SKM-1 (cell line): ENCODE results near the gene IFNL1.
"Not testable (repeated sequence)": the region's sequence is repeated elsewhere in the genome, so short reads cannot be mapped to it uniquely, and the experiment has no call there.

Source experiments
- DNase-seq: peaks from one replicate; lab custom pipeline; 2025; ENCODE audit not compliant: unreplicated experiment; lab: John Stamatoyannopoulos, UW

Gene IFNL1

GRCh38 chr19:39296055-39296645 lies at the start of gene IFNL1:
Gene IFNL1 (plus strand): TSS chr19:39296407. CDS start chr19:39296422, 15 bp downstream.
- DNase-seq, result no peak

GRCh38 chr19:39246951-39247669 lies 49.1 kb upstream of the IFNL1 start:
- no peak for DNase-seq

GRCh38 chr19:39247701-39248664 lies 48.2 kb upstream of the IFNL1 start:
- DNase-seq, result no peak

DNA sequence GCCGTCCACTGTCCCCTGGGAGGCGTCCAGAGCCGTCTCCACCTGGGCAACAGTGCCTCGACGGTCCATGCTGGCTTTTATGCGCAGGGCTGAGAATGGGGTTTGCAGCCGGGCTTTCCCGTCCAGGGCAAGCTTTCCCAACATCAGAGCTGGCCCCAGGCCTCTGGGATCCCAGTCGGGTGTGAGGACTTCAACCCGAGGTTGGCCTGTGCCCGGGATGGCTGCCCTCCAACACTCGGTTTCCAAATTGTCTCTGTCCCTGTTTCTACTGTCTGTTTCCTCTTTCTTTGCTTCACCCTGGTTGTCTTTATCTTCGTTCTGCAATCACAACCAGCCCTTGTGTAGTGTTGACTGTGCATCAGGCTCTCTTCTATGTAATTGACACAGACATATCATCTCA lies 47.4 kb upstream of the IFNL1 start, which contains the start of gene IFNL4:
TSS of gene IFNL4 (minus strand) at position 51 of the 400 bp plus-strand sequence.
- no peak for DNase-seq

DNA sequence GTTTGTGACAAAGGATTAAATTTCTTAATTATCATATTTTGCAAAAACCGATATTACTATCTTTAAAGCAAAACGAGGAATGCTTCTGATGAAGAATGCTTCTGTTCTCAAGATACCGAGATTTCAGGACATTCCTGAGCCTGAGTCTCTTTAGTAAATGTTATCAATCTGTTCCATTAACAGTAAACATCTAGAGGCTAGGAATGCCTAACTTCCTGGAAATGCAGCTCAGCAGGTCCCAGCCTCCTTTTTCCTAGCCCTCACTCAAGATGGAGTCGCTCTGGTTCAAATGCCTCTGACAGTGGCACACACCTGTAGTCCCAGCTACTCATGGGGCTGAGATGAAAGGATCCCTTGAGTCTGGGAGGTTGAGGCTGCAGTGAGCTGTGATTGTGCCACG lies 45.1 kb upstream of the IFNL1 start:
- DNase-seq, result no peak

- DNase-seq, result no peak
Observed at GRCh38 chr19:39251846-39252245, 44.4 kb upstream of the IFNL1 start.

DNA sequence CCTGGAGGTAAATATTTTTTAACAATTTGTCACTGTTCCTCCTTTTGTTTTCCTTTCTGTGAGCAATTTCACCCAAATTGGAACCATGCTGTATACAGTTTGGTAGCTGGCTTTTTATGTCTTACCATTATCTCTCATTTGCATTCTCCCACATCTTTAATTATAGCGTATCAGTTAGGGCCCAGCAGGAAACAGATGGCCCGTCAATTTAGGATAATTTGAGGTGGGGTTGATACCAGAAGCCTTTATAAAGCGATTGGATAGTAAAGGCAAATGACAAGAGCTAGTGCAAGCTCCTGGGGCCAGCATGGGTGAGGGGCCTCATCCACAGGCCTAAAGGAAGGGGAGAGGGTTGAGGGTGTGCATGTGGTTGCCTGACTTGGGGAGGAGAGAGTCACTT lies 43.7 kb upstream of the IFNL1 start:
- DNase-seq, result no peak

DNA sequence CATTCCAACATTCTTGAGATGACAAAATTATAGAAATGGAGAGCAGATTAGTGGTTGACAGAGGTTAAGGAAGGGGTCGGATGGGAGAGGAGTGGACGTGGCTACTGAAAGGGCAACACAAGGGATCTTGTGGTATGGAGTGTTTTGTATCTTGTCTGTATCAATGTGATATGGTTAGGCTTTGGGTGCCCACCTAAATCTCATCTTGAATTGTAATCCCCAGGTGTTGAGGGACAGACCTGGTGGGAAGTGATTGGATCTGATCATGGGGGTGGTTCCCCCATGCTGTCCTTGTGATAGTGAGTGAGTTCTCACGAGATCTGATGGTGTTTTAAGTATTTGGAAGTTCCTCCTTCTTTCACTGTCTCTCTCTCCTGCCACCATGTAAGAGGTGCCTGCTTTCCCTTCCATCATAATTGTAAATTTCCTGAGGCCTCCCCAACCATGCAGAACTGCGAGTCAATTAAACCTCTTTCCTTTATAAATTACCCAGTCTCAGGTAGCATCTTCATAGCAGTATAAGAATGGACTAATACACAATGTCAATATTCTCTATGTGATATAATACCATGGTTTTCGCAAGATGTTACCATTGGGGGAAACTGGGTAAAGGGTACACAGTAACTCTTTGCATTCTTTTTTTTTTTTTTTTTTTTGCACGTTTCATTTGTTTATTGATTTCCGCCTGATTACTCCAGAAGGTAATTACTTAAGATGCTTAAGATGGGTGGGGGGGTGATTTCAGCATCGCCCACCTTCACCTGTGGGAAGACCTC lies 42.6 kb upstream of the IFNL1 start:
- no peak for DNase-seq

- no peak for DNase-seq
Observed at GRCh38 chr19:39254531-39255345, 41.5 kb upstream of the IFNL1 start.

GRCh38 chr19:39257227-39257626 lies 39.0 kb upstream of the IFNL1 start:
- DNase-seq, result no peak

GRCh38 chr19:39261704-39262103 lies 34.5 kb upstream of the IFNL1 start:
- no peak for DNase-seq

- DNase-seq, result no peak
Observed at GRCh38 chr19:39262496-39262895, 33.7 kb upstream of the IFNL1 start.

DNA sequence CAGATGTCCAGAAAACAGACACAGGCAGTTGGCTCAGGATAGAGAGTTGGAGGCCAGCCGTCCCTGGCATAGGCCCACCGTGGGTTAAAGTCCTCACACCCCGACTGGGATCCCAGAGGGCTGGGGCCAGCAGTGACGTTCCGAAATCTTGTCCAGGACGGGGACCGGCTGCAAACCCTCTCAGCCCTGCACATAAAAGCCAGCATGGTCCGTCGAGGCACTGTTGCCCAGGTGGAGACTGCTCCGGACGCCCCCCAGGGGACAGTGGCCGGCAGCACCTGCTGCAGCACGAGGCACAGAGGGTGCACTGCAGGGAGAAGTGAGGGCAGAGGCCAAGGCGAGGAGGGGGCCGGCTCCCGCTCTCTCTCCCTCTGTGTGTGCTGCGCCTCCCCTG lies 32.3 kb upstream of the IFNL1 start:
- no peak for DNase-seq

GRCh38 chr19:39264306-39265290 lies 31.6 kb upstream of the IFNL1 start:
- no peak for DNase-seq

DNA sequence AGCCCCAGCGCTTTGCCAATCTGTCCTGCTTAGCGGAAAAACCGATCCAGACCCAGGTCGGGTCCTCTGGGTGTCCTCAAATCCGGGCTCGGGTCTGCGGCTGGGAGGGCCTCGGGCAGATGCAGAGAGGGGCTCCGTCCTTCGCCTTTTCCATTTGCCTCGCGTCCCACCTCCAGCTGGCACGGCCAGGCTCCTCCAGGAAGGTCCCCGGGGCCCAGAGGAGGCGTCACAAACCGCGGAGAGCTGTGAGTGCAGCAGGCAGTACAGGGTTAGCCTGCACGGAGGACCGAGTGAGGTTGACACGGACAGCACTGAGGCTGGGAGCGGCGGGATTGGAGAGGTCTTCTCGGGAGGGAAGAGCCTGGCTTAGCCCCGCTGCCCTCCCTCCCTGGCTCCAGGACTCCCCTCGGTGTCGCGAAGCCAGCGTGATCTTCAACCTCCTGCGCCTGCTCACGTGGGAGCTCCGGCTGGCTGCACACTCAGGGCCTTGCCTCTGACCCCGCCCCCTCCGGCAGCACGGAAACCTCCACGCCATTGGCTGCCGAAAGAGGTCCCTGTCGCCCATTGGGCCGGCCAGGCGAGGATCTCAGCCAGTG lies 30.8 kb upstream of the IFNL1 start:
- no peak for DNase-seq

DNA sequence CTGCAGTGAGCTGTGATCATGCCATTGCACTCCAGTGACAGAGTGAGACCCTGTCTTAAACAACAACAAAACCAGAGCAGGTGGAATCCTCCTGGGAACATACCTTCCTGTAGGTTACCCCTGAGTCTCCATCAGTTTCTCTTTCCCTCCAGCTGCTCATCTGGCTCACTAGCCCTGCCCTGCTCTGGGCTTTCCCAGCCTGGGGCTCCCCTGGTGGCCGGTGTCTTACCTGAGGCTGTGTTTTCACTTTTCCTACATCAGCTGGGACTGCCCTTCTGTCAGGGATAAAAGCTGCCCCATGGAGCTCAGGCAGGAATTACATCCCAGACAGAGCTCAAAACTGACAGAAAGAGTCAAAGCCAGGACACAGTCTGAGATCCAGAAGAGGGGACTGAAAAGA lies 28.1 kb upstream of the IFNL1 start, which contains the start of gene IFNL2:
TSS of gene IFNL2 (plus strand) at position 312 of the 400 bp plus-strand sequence. CDS start 173 bp downstream, outside the sequence.
- DNase-seq, result not testable (repeated sequence)

DNA sequence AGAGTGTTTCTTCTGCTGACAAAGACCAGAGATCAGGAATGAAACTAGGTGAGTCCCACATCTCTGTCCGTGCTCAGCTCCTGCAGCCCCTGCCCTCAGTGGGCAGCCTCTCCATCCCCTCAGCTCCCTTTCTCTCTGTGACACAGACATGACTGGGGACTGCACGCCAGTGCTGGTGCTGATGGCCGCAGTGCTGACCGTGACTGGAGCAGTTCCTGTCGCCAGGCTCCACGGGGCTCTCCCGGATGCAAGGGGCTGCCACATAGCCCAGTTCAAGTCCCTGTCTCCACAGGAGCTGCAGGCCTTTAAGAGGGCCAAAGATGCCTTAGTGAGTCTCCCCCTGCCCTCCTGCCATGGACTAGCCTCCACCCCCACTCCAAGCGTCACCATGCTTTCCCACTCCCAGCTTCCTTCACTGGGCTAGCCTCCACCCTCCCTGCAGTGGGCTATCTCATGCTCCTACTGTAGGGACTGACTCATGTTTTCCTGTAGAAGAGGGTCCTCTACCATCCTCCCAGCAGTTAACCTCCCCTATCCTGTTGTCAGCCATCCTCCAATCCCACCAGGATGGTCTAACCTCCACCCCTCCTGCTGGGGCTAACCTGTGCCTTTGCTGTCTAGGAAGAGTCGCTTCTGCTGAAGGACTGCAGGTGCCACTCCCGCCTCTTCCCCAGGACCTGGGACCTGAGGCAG lies 27.5 kb upstream of the IFNL1 start:
- DNase-seq, result not testable (repeated sequence)

- DNase-seq, result not testable (repeated sequence)
Observed at GRCh38 chr19:39269369-39269768, 26.8 kb upstream of the IFNL1 start.
